Placental epithelial cell (primary cell): ENCODE data around the gene MICU2. TPM values are rescaled to one million over a fixed set of nuclear protein-coding genes. Genes with fewer than 3 reads are reported as not detected.

Experiments used
- small RNA-seq: library from RNA; depleted of rRNA; stranded (forward); fragments of <200 nt; gene quantifications from one replicate; pipeline ENCODE3, GENCODE V24; 2012
- total RNA-seq: library from RNA; depleted of rRNA; stranded (reverse); fragments of >200 nt; gene quantifications from 2 replicates; pipeline ENCODE4 v1.2.3, GENCODE V29; 2012

MICU2 gene
- 28.7 and 44.6 TPM in 2 replicates for total RNA-seq

GRCh38 chr13:21603531-21604448, at the start of gene MICU2:
Gene MICU2, minus strand, starts transcription at chr13:21604170. Its CDS starts 22 bp downstream, at chr13:21604148.

GRCh38 chr13:21458813-21459701, 144.9 kb downstream of the MICU2 start, which contains the start of gene ZDHHC20:
Gene ZDHHC20, minus strand, starts transcription at chr13:21459303. Its CDS starts 132 bp downstream, at chr13:21459171.

Small RNA genes within 50 kb of the gene (small RNA-seq; reads per million reads assigned to genes)
- gene RNU6-59P = not detected

Other genes with a start within 250 kb of the MICU2 start
- gene ZDHHC20, start 144.9 kb downstream of the MICU2 start, total RNA-seq = 87.9 and 107 TPM in 2 replicates
- gene FGF9, start 66.9 kb upstream of the MICU2 start, total RNA-seq = not detected in 2 replicates